Astrocyte (in vitro differentiated cells and primary cell): Measurements from ENCODE around the gene FSD1L. TPM values are rescaled to one million over a fixed set of nuclear protein-coding genes. Genes with fewer than 3 reads are reported as not detected.

Source experiments
- DNase-seq: peaks from one replicate; pipeline ENCODE4 v3.0.0-alpha.2; 2010; ENCODE audit warnings: low read depth
- FAIRE-seq: peaks from 2 replicates; lab custom pipeline; 2011; peaks lifted over from hg19 to GRCh38; lab: Jason Lieb, UNC
- H2AFZ ChIP-seq: 2 replicates; pipeline ENCODE4 v1.6.0; 2012; ENCODE audit warnings: low read depth, low read length, inconsistent platforms
- H3K27ac ChIP-seq: 2 replicates; pipeline ENCODE4 v1.5.1; 2011; ENCODE audit warnings: low read depth, low read length, inconsistent platforms
- H3K27me3 ChIP-seq: 2 replicates; pipeline ENCODE4 v1.6.0; 2011; ENCODE audit warnings: low read length, inconsistent platforms; ENCODE audit not compliant: insufficient read depth
- H3K36me3 ChIP-seq: 2 replicates; pipeline ENCODE4 v1.5.1; 2011; ENCODE audit warnings: low read length, inconsistent platforms; ENCODE audit not compliant: insufficient read depth
- H3K4me1 ChIP-seq: 2 replicates; pipeline ENCODE4 v1.5.1; 2011; ENCODE audit warnings: low read length, inconsistent platforms; ENCODE audit not compliant: insufficient read depth
- H3K4me2 ChIP-seq: 2 replicates; pipeline ENCODE4 v1.6.0; 2012; ENCODE audit warnings: low read length, inconsistent platforms
- H3K4me3 ChIP-seq: 2 replicates; pipeline ENCODE4 v1.5.1; 2011; ENCODE audit warnings: low read depth, mild to moderate bottlenecking, low read length, inconsistent platforms; ENCODE audit not compliant: insufficient read depth
- H3K79me2 ChIP-seq: 2 replicates; pipeline ENCODE4 v1.6.0; 2012; ENCODE audit warnings: mild to moderate bottlenecking, low read length, inconsistent platforms; ENCODE audit not compliant: insufficient read depth
- H3K9ac ChIP-seq: 2 replicates; pipeline ENCODE4 v1.6.0; 2012; ENCODE audit warnings: mild to moderate bottlenecking, low read length, inconsistent platforms
- H3K9me3 ChIP-seq: 2 replicates; pipeline ENCODE4 v1.5.1; 2012; ENCODE audit warnings: low read depth, mild to moderate bottlenecking, low read length, inconsistent platforms; ENCODE audit not compliant: insufficient read depth
- H4K20me1 ChIP-seq: 2 replicates; pipeline ENCODE4 v1.6.0; 2012; ENCODE audit warnings: low read length, inconsistent platforms; ENCODE audit not compliant: insufficient read depth
- H3K27ac Mint-ChIP-seq: one replicate; pipeline ENCODE4 v1.8.0; 2021; ENCODE audit warnings: mild to moderate bottlenecking, mixed read lengths; ENCODE audit not compliant: unreplicated experiment
- H3K27me3 Mint-ChIP-seq: one replicate; pipeline ENCODE4 v1.8.0; 2021; ENCODE audit warnings: low read depth, mixed read lengths; ENCODE audit not compliant: unreplicated experiment
- H3K36me3 Mint-ChIP-seq: one replicate; pipeline ENCODE4 v1.8.0; 2021; ENCODE audit warnings: low read depth, mixed read lengths; ENCODE audit not compliant: unreplicated experiment
- H3K4me1 Mint-ChIP-seq: one replicate; pipeline ENCODE4 v1.8.0; 2021; ENCODE audit warnings: low read depth, mixed read lengths; ENCODE audit not compliant: unreplicated experiment
- H3K4me3 Mint-ChIP-seq: one replicate; pipeline ENCODE4 v1.8.0; 2021; ENCODE audit warnings: mild to moderate bottlenecking, moderate library complexity, mixed read lengths; ENCODE audit not compliant: unreplicated experiment
- H3K9me3 Mint-ChIP-seq: one replicate; pipeline ENCODE4 v1.8.0; 2021; ENCODE audit warnings: mild to moderate bottlenecking, mixed read lengths; ENCODE audit not compliant: unreplicated experiment
- EZH2 ChIP-seq: IDR thresholded peaks from 2 replicates; pipeline ENCODE4 v1.6.1; 2012; ENCODE audit warnings: mild to moderate bottlenecking, low read length, inconsistent platforms; ENCODE audit not compliant: insufficient read depth
- total RNA-seq: library from RNA; stranded (reverse); gene quantifications from 2 replicates; pipeline ENCODE4 v1.2.1, GENCODE V29; 2021
- TF ChIP-seq, protein P1 (sequence below): IDR thresholded peaks from 2 replicates; pipeline ENCODE4 v1.5.1; 2011; ENCODE audit warnings: low read depth, mild to moderate bottlenecking, inconsistent platforms, low read length, moderate library complexity; ENCODE audit not compliant: insufficient read depth

Gene FSD1L
- total RNA-seq, 1 donor from 2014 or later, result 7.0 TPM

DNA sequence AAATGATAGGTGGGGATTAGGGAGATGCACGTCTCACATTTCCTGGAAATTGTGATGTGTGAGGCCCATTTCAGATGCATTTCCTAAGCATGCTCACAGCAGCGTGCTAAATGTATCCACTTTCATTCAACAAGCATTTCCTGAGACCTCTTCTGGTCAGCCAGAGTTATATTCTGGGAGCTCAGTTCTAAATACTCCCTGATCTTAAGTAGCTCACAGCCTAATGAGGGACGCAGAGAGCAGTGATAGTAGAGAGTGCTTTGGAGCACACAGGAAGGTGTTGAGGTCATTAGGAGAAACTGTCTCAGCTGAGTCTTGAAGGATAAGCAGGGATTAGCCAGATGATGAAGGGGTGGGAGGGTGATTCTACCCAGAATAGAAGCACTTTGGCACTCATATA lies 46.2 kb upstream of the FSD1L start:
- Histone ChIP-seq H3K4me1 (peaks cover 6% of the 10 kb centered on the region), H3K4me3 (no peak overlapping the region), H3K27me3 (no peaks in the 10 kb centered on the region), H3K79me2 (no peaks in the 10 kb centered on the region), H3K4me2 (no peak overlapping the region), H4K20me1 (no peaks in the 10 kb centered on the region), H3K27ac (no peak overlapping the region), H3K9me3 (no peaks in the 10 kb centered on the region), H3K36me3 (no peaks in the 10 kb centered on the region), H2AFZ (no peak overlapping the region), H3K9ac (no peak overlapping the region)
- no peak overlapping the region for H3K4me3 Mint-ChIP-seq
- peak; percentile 24 for DNase-seq
- no peak overlapping the region for H3K27ac Mint-ChIP-seq
- H3K4me1 Mint-ChIP-seq, result peaks cover 20% of the 10 kb centered on the region
- peaks cover 2% of the 10 kb centered on the region for H3K9me3 Mint-ChIP-seq
- no peak for FAIRE-seq
- no peaks in the 10 kb centered on the region for H3K27me3 Mint-ChIP-seq
- no peak for TF ChIP-seq EZH2
- TF ChIP-seq, protein P1, sequence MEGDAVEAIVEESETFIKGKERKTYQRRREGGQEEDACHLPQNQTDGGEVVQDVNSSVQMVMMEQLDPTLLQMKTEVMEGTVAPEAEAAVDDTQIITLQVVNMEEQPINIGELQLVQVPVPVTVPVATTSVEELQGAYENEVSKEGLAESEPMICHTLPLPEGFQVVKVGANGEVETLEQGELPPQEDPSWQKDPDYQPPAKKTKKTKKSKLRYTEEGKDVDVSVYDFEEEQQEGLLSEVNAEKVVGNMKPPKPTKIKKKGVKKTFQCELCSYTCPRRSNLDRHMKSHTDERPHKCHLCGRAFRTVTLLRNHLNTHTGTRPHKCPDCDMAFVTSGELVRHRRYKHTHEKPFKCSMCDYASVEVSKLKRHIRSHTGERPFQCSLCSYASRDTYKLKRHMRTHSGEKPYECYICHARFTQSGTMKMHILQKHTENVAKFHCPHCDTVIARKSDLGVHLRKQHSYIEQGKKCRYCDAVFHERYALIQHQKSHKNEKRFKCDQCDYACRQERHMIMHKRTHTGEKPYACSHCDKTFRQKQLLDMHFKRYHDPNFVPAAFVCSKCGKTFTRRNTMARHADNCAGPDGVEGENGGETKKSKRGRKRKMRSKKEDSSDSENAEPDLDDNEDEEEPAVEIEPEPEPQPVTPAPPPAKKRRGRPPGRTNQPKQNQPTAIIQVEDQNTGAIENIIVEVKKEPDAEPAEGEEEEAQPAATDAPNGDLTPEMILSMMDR, result no peak
- H3K36me3 Mint-ChIP-seq, result no peaks in the 10 kb centered on the region

DNA sequence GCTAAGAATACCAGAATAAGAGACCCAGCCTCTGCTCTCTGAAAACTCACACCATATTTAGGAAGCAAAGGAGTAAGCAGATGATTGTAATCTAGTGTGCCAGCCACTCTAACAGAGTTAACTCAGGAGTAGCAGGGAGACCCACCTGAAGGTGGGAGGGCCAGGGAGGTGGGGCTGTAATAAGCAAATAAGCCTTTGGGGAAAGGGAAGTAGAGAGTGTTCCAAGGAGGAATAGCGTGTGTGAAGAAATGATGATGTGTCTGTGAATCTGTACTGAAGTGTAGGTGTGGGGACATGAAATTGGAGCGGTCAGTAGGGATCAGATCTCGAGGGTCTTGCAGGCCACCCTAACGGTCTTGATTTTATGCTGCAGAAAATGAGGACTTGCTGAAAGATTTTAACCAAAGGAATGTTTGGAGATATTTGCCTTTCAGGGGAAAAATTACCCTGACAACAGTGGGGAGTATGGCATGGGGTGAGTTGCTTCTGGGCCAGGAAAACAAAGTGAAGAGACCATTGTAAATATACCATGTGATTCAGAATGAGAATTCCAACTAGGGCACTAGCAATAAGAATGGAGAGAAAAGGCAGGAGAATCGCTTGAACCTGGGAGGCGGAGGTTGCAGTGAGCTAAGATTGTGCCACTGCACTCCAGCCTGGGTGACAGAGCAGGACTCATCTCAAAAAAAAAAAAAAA lies 44.1 kb upstream of the FSD1L start:
- Histone ChIP-seq H3K27me3 (no peaks in the 10 kb centered on the region), H3K9ac (no peak overlapping the region), H2AFZ (no peak overlapping the region), H3K36me3 (no peaks in the 10 kb centered on the region), H3K79me2 (no peaks in the 10 kb centered on the region), H3K4me3 (no peak overlapping the region), H4K20me1 (no peaks in the 10 kb centered on the region), H3K4me1 (peaks cover 6% of the 10 kb centered on the region), H3K27ac (no peak overlapping the region), H3K4me2 (no peak overlapping the region), H3K9me3 (no peaks in the 10 kb centered on the region)
- Mint-ChIP-seq H3K4me1 (peaks cover 20% of the 10 kb centered on the region), H3K27me3 (no peaks in the 10 kb centered on the region), H3K27ac (no peak overlapping the region), H3K4me3 (no peak overlapping the region), H3K36me3 (no peaks in the 10 kb centered on the region), H3K9me3 (peaks cover 4% of the 10 kb centered on the region)
- DNase-seq, result no peak
- TF ChIP-seq, protein P1, result no peak
- no peak for TF ChIP-seq EZH2
- FAIRE-seq, result no peak

DNA sequence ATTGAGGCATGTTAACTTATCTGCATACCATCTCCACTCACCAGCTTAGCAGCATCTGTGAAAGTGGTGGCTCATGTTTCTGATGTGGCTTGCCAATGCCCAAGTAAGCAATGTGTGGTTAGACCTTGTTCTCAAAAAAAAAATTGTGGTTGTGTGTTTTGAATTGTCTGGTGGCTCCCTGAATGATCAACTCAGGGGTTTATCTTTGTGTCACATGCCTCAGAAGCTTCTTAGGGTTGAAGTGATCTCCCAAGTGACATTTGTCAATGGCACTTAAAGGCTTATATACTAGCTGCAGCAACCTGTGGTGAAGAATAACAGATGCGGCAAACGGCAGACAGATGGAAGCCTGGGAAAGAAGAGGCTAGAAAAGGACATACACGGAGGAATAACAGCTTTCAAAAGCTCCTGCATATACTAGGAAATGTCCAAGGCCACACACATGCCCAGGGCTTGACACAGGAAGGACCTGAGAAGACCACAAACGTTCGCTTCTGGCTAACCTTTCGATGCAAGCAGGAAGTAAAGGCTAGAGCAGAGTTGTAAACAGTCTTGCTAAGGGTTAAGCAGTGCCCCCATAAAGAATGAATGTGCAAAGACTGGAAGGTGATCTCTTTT lies 42.2 kb upstream of the FSD1L start:
- no peak overlapping the region for H3K4me3 Mint-ChIP-seq

More for the DNA sequence above, 42.2 kb upstream of the FSD1L start:
- peak; percentile 61 for DNase-seq
- no peaks in the 10 kb centered on the region for H4K20me1 ChIP-seq
- H3K4me2 ChIP-seq, result peak overlapping the region; percentile 3
- no peaks in the 10 kb centered on the region for H3K36me3 ChIP-seq
- Mint-ChIP-seq H3K27me3 (no peaks in the 10 kb centered on the region), H3K9me3 (peaks cover 4% of the 10 kb centered on the region), H3K27ac (no peak overlapping the region), H3K4me1 (peaks cover 20% of the 10 kb centered on the region), H3K36me3 (no peaks in the 10 kb centered on the region)
- H3K9ac ChIP-seq, result no peak overlapping the region
- FAIRE-seq, result no peak
- H3K27ac ChIP-seq, result no peak overlapping the region
- H3K4me3 ChIP-seq, result no peak overlapping the region
- TF ChIP-seq EZH2, result no peak
- TF ChIP-seq, protein P1, result no peak
- no peaks in the 10 kb centered on the region for H3K9me3 ChIP-seq
- H3K27me3 ChIP-seq, result no peaks in the 10 kb centered on the region
- peaks cover 6% of the 10 kb centered on the region for H3K4me1 ChIP-seq
- no peaks in the 10 kb centered on the region for H3K79me2 ChIP-seq
- no peak overlapping the region for H2AFZ ChIP-seq
